Sigmoid colon (tissue), 4 donors: ENCODE measurements around the gene LEUTX.

Source experiments
- EP300 ChIP-seq, 4 donors: sonication (generic); formaldehyde crosslinking; IDR thresholded peaks; one replicate each; pipeline ENCODE4 v1.6.1; 2017; ENCODE audit warnings: antibody characterized with exemption in 4 of 4
- POLR2A ChIP-seq, 2 donors: fragments of 450-650 bp; IDR thresholded peaks; one replicate each; pipeline ENCODE4 v1.6.1; 2016; ENCODE audit warnings: antibody characterized with exemption in 2 of 2, mild to moderate bottlenecking in 2 of 2, moderate library complexity in 2 of 2
- POLR2AphosphoS5 ChIP-seq, 4 donors: sonication (generic); formaldehyde crosslinking; IDR thresholded peaks; one replicate each; pipeline ENCODE4 v1.6.1; 2017; ENCODE audit warnings: antibody characterized with exemption in 4 of 4
- TF ChIP-seq, protein P1 (sequence below), 4 experiments: fragments of 450-650 bp in 3 of 4; fragments of 200-600 bp in 1 of 4; IDR thresholded peaks; one replicate each; pipeline ENCODE4 v1.5.1; 2016 to 2019; ENCODE audit warnings: antibody characterized with exemption in 4 of 4, mild to moderate bottlenecking in 3 of 4, moderate library complexity in 2 of 4

DNA sequence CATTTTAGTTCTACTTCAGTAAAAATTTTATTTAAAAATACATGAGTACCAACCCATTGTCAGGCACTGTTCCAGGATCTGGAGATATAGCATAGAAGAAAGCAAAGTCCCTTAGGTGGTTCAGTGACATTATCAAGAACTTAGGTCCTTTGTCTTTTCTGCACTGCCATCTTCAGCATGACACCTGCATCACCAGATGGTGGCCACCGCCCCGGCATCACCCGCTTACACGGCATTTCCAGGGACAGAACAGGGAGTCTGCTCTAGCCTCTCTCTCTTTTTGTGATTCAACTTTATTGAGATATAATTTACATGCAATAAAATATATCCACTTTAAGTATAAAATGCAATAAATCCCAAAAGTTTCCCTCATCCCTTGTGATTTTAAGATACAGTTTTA is 31.8 kb downstream of the LEUTX start:
- TF ChIP-seq, protein P1, sequence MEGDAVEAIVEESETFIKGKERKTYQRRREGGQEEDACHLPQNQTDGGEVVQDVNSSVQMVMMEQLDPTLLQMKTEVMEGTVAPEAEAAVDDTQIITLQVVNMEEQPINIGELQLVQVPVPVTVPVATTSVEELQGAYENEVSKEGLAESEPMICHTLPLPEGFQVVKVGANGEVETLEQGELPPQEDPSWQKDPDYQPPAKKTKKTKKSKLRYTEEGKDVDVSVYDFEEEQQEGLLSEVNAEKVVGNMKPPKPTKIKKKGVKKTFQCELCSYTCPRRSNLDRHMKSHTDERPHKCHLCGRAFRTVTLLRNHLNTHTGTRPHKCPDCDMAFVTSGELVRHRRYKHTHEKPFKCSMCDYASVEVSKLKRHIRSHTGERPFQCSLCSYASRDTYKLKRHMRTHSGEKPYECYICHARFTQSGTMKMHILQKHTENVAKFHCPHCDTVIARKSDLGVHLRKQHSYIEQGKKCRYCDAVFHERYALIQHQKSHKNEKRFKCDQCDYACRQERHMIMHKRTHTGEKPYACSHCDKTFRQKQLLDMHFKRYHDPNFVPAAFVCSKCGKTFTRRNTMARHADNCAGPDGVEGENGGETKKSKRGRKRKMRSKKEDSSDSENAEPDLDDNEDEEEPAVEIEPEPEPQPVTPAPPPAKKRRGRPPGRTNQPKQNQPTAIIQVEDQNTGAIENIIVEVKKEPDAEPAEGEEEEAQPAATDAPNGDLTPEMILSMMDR (IDR thresholded peaks at IDR 0.05): no peak
- TF ChIP-seq EP300 (IDR thresholded peaks at IDR 0.05): no peak
- TF ChIP-seq POLR2A (IDR thresholded peaks at IDR 0.05): no peak
- no peak for TF ChIP-seq POLR2AphosphoS5 (IDR thresholded peaks at IDR 0.05)
